DND-41 (cell line): Measurements from ENCODE around the gene ARHGAP8.
"Not testable (repeated sequence)": the region's sequence is repeated elsewhere in the genome, so short reads cannot be mapped to it uniquely, and the experiment has no call there.

Experiments
- ATAC-seq: fragments of 200-7000 bp; cut with Tn5 transposase; 3 replicates; pipeline ENCODE4 v1.9.1; 2021; ENCODE audit warnings: low read depth; ENCODE audit not compliant: insufficient read depth
- DNase-seq: peaks from one replicate; pipeline ENCODE4 v3.0.0-alpha.2; 2020
- H2AFZ ChIP-seq: 2 replicates; pipeline ENCODE4 v1.6.0; 2012; ENCODE audit warnings: low read depth, low read length
- H3K27ac ChIP-seq: 2 replicates; pipeline ENCODE4 v1.5.1; 2012; ENCODE audit warnings: low read length, inconsistent platforms
- H3K27me3 ChIP-seq: fragments of 200-600 bp; sonication (generic); 2 replicates; pipeline ENCODE4 v1.6.0; 2012; ENCODE audit warnings: low read length, mild to moderate bottlenecking, inconsistent platforms; ENCODE audit not compliant: insufficient read depth, poor library complexity
- H3K36me3 ChIP-seq: 2 replicates; pipeline ENCODE4 v1.5.1; 2012; ENCODE audit warnings: low read length, inconsistent platforms; ENCODE audit not compliant: insufficient read depth
- H3K4me1 ChIP-seq: 2 replicates; pipeline ENCODE4 v1.5.1; 2012; ENCODE audit warnings: mild to moderate bottlenecking, low read length; ENCODE audit not compliant: insufficient read depth
- H3K4me2 ChIP-seq: 2 replicates; pipeline ENCODE4 v1.6.0; 2012; ENCODE audit warnings: mild to moderate bottlenecking, moderate library complexity, low read length, inconsistent platforms; ENCODE audit not compliant: insufficient read depth
- H3K4me3 ChIP-seq, 2 experiments: fragments of 200-600 bp in 1 of 2; shearing (Covaris generic) in 1 of 2; 2 replicates each; pipeline ENCODE4 v1.5.1; 2012 to 2016; ENCODE audit warnings: inconsistent platforms in 2 of 2, low read length in 2 of 2, mild to moderate bottlenecking in 2 of 2, low read depth in 1 of 2, moderate library complexity in 1 of 2
- H3K79me2 ChIP-seq: 2 replicates; pipeline ENCODE4 v1.6.0; 2012; ENCODE audit warnings: low read length, inconsistent platforms; ENCODE audit not compliant: insufficient read depth
- H3K9ac ChIP-seq: 2 replicates; pipeline ENCODE4 v1.6.0; 2012; ENCODE audit warnings: low read depth, mild to moderate bottlenecking, inconsistent platforms, low read length, moderate library complexity
- H3K9me3 ChIP-seq: 2 replicates; pipeline ENCODE4 v1.5.1; 2012; ENCODE audit warnings: low read length, moderate library complexity, mild to moderate bottlenecking, inconsistent platforms; ENCODE audit not compliant: insufficient read depth, severe bottlenecking
- H4K20me1 ChIP-seq: 2 replicates; pipeline ENCODE4 v1.6.0; 2012; ENCODE audit warnings: low read length; ENCODE audit not compliant: insufficient read depth
- CTCF ChIP-seq: IDR thresholded peaks from 2 replicates; pipeline ENCODE4 v1.5.1; 2012; ENCODE audit warnings: borderline replicate concordance, low read length, moderate library complexity, mild to moderate bottlenecking; ENCODE audit not compliant: poor library complexity, severe bottlenecking; ENCODE audit errors: extremely low read depth
- EZH2 ChIP-seq: IDR thresholded peaks from 3 replicates; pipeline ENCODE4 v1.6.1; 2012; ENCODE audit warnings: borderline replicate concordance, low read depth, mild to moderate bottlenecking, moderate library complexity, low read length, inconsistent platforms; ENCODE audit not compliant: severe bottlenecking

Gene ARHGAP8

GRCh38 chr22:44738347-44738715 lies 14.0 kb upstream of the ARHGAP8 start:
- Histone ChIP-seq H4K20me1 (peaks cover 19% of the 10 kb centered on the region), H3K79me2 (no peaks in the 10 kb centered on the region), H3K36me3 (no peaks in the 10 kb centered on the region), H3K9me3 (no peaks in the 10 kb centered on the region), H3K4me2 (no peak overlapping the region), H3K27ac (no peak overlapping the region), H3K4me1 (no peaks in the 10 kb centered on the region), H3K9ac (no peak overlapping the region), H2AFZ (no peak overlapping the region), H3K27me3 (no peaks in the 10 kb centered on the region), H3K4me3 (no peak overlapping the region)
- TF ChIP-seq CTCF (no peak), EZH2 (no peak)
- ATAC-seq = no peak
- DNase-seq = no peak

GRCh38 chr22:44739024-44739423 lies 13.4 kb upstream of the ARHGAP8 start:
- Histone ChIP-seq H3K36me3 (no peaks in the 10 kb centered on the region), H3K4me2 (no peak overlapping the region), H4K20me1 (peaks cover 19% of the 10 kb centered on the region), H3K79me2 (no peaks in the 10 kb centered on the region), H2AFZ (no peak overlapping the region), H3K27ac (no peak overlapping the region), H3K4me3 (no peak overlapping the region), H3K27me3 (no peaks in the 10 kb centered on the region), H3K9me3 (no peaks in the 10 kb centered on the region), H3K9ac (no peak overlapping the region), H3K4me1 (no peaks in the 10 kb centered on the region)
- TF ChIP-seq EZH2 = no peak
- no peak for TF ChIP-seq CTCF
- ATAC-seq = no peak
- no peak for DNase-seq

- H3K4me3 ChIP-seq, H3K4me1 ChIP-seq, H2AFZ ChIP-seq, H3K79me2 ChIP-seq, DNase-seq, H3K27me3 ChIP-seq, ATAC-seq, H3K9ac ChIP-seq, H3K9me3 ChIP-seq, H3K36me3 ChIP-seq, H3K4me2 ChIP-seq, H3K27ac ChIP-seq: not testable (repeated sequence)
- peaks cover 19% of the 10 kb centered on the region for H4K20me1 ChIP-seq
Measured at GRCh38 chr22:44739666-44740065, 12.7 kb upstream of the ARHGAP8 start.

GRCh38 chr22:44740307-44740706 lies 12.1 kb upstream of the ARHGAP8 start:
- H4K20me1 ChIP-seq = peaks cover 20% of the 10 kb centered on the region

More at GRCh38 chr22:44740307-44740706, 12.1 kb upstream of the ARHGAP8 start:
- no peaks in the 10 kb centered on the region for H3K27me3 ChIP-seq
- no peaks in the 10 kb centered on the region for H3K4me1 ChIP-seq
- no peaks in the 10 kb centered on the region for H3K79me2 ChIP-seq
- no peak overlapping the region for H2AFZ ChIP-seq
- no peaks in the 10 kb centered on the region for H3K36me3 ChIP-seq
- no peak overlapping the region for H3K9ac ChIP-seq
- no peak overlapping the region for H3K4me3 ChIP-seq
- TF ChIP-seq CTCF = no peak
- TF ChIP-seq EZH2 = no peak
- ATAC-seq (no peak), DNase-seq (no peak)
- H3K4me2 ChIP-seq = no peak overlapping the region
- no peak overlapping the region for H3K27ac ChIP-seq
- no peaks in the 10 kb centered on the region for H3K9me3 ChIP-seq
